Right renal pelvis (tissue), 4 donors: ENCODE results near the gene GJA1. TPM values are rescaled to one million over a fixed set of nuclear protein-coding genes. Genes with fewer than 3 reads are reported as not detected.
"Not testable (repeated sequence)": the region's sequence is repeated elsewhere in the genome, so short reads cannot be mapped to it uniquely, and the experiment has no call there.

ENCODE experiments used
- DNase-seq, 4 donors: peaks; one replicate each; pipeline ENCODE4 v3.0.0-alpha.2; 2013; ENCODE audit warnings: low read depth in 4 of 4, low spot score in 3 of 4, missing footprints in 1 of 4
- polyA plus RNA-seq, 4 donors: library from polyadenylated mRNA; unstranded; fragments of 120-200 nt; gene quantifications; one replicate each; pipeline ENCODE4 v1.2.1, GENCODE V29; 2013; ENCODE audit not compliant: insufficient read length in 4 of 4

Gene GJA1
- 10 to 100 TPM; 63.8 to 70.7 (median 64.9) TPM for polyA plus RNA-seq

GRCh38 chr6:121435444-121436069 lies at the start of gene GJA1:
TSS of gene GJA1 (plus strand) at chr6:121435646. CDS start at chr6:121446848, 11,202 bp downstream.
- DNase-seq, result peak in 1 of 4 donors; percentile 80

GRCh38 chr6:121386551-121386950 lies 48.9 kb upstream of the GJA1 start:
- DNase-seq, result not testable (repeated sequence)

DNA sequence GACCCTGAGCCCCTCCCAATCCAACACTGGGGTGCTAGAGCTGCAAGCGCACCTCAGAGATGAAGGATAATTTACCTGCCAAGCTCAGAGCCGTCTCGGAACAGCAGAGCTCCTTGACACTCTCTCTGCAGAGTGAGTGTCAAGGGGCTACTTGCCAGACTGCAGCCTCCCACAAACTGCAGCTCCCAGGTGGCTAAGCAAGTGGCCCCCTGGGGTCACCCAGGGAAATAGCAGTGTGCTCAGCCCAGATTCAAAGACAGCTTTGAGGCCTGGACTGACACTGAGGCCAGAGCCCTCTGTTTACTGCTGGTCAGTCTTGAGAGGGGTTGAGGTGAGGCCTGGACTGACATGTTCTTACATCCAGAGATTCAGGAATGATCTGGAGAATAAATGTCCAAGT lies 46.0 kb upstream of the GJA1 start:
- no peak for DNase-seq

GRCh38 chr6:121393731-121394505 lies 41.5 kb upstream of the GJA1 start:
- DNase-seq, result peak; percentile 4 to 41 (median 19)

- DNase-seq, result no peak
Observed at GRCh38 chr6:121395736-121396135, 39.7 kb upstream of the GJA1 start.

- DNase-seq, result not testable (repeated sequence)
Observed at GRCh38 chr6:121397188-121397587, 38.3 kb upstream of the GJA1 start.

- DNase-seq, result no peak
Observed at GRCh38 chr6:121398127-121398526, 37.3 kb upstream of the GJA1 start.

DNA sequence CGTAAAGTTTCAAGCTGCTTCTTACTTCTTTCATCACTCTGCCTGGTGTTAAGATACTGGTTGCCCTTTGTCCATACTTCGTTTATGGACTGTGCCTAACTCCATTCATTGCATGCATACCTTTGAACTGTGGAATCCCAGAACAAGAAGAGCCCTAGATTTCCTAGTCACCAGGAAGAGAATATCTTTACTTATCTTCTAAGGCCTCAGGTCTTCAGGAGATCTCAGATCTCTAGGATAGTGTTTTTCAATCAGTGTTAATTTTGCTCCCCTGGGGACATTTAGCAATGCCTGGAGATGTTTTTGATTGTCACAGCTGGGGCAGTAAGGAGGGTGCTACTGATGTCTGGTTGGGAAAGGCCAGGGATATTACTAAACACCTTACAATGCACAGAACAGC lies 35.5 kb upstream of the GJA1 start:
- DNase-seq, result no peak

- no peak for DNase-seq
Observed at GRCh38 chr6:121403964-121404363, 31.5 kb upstream of the GJA1 start.

DNA sequence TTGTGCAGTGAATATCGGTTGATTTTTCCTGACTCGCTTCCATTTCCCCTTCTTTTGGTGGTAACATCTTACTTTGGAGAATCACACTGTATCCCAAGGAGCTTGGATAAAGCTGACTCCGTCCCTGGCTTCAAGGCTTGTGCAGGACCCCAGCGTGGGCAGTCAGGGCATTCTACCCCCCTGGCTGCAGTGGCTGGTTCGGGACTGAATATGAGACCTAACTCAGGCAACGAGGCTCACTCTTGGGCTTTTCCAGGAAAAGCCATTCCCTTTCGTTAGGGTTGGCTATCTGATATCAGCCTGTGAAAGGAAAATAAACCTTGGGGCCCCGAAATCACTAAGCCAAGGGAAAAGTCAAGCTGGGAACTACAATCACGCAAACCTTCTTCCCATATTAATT lies 30.1 kb upstream of the GJA1 start:
- no peak for DNase-seq

- DNase-seq, result no peak
Observed at GRCh38 chr6:121408321-121408720, 27.1 kb upstream of the GJA1 start.

DNA sequence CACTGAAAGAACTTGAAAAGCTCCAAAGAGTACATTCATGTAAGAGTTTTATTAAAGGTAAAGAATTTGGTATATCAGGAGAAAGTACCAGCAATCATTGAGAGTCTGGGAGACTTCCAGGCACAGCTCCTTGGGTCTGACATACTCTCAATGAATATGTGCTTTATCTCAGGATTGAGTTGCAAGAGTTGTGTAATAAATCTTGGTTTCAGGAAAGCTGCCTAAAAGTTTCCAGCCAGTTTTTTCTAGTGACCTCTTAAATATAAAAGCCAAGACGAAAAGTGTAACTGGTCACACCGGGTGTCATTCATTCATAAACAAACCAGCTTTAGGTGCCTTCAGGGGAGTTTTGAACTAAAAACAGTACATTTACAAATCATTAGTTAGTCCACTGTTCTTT lies 21.6 kb upstream of the GJA1 start:
- DNase-seq, result no peak

DNA sequence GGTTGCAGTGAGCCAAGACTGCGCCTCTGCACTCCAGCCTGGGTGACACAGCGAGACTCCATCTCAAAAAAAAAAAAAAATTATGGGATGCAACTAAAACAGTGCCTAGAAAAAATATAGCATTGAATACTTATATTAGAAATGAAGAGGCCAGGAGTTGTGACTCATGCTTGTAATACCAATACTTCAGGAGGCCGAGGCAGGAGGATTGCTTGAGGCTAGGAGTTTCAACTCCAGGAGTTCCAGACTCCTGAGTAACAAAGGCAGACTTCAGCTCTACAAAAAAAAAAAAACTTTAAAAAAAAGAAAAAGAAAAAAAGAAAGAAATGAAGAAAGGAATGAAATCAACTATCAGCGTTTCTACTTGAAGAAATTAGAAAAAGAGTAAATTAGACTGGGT lies 17.1 kb upstream of the GJA1 start:
- no peak for DNase-seq

GRCh38 chr6:121426686-121427085 lies 8.8 kb upstream of the GJA1 start:
- DNase-seq, result no peak

DNA sequence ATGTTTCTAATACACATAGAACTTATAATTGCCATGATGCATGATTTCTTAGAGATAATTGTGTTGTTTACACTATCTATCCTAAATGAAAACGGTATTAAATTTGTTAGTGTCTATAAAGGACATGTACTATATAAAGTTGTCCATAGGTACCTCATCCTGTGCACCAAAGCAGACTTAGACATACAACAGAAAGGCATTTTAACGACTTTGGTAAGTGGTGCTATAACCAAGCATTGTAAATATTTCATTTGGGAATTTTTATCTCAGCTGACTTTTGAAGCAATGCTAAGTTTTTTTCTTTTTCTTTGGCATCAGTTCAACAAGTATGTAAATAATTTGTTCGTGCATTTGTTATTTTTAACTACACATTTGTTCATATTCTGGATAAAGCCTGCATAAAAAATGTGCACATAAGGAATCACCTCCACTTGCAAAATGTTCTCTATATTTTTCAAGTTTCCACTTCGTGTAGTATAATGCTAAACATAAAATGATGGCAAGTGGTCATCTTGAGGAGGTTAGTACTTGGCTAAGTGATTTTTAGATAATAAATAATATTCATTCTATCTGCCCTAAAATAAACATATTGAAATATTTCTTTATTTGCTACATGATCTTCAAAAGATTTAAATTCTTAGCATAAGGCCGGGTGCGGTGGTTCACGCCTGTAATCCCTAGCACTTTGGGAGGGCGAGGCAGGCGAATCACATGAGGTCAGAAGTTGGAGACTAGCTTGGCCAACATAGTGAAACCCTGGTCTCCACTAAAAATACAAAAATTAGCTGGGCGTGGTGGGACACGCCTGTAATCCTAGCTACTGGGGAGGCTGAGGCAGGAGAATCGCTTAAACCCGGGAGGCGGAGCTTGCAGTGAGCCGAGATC lies 6.3 kb upstream of the GJA1 start:
- no peak for DNase-seq

DNA sequence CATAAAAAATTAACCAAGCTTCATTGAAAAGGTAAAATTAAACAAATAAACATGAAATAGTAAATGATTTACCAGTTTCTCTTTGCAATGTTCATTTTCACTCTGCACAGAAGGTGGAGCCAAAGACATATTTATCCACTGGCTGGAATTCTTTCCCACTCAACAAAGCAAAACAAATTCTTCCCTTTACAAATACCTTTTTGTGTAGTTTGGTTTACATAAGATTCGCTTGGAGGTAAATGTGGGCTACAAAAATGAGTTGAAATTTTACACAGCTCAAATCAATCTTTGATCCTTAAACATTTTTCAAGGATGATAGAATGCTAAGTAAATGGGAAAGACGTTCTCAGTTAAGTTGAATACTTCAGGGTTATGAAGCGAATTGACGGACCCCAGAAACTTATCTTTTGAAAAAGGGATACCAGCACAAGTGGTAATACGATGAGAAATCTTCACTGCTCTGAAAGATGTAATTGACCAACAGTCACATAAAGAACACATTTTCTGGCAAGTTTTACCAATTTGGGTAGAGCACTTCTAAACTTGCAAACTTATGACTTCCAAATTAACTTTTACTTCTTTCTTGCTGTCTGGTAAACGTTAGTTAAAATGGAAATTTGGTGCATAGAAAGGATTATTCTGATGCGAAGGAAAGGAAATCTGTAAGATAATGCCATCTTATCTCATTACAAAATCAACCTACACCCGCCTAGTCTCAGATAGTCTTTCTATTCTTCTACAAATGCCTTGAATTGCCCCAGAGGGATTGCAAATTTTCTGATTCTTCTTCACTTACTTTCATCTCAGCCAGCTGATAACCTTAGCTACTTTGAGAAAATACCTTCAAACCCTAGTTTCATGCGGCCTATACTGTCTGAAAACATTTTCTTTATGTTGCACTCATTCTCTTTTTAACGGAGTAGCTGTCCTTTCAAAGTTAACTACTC lies 4.7 kb upstream of the GJA1 start:
- DNase-seq, result no peak

GRCh38 chr6:121431776-121432175 lies 3.7 kb upstream of the GJA1 start:
- not testable (repeated sequence) for DNase-seq

DNA sequence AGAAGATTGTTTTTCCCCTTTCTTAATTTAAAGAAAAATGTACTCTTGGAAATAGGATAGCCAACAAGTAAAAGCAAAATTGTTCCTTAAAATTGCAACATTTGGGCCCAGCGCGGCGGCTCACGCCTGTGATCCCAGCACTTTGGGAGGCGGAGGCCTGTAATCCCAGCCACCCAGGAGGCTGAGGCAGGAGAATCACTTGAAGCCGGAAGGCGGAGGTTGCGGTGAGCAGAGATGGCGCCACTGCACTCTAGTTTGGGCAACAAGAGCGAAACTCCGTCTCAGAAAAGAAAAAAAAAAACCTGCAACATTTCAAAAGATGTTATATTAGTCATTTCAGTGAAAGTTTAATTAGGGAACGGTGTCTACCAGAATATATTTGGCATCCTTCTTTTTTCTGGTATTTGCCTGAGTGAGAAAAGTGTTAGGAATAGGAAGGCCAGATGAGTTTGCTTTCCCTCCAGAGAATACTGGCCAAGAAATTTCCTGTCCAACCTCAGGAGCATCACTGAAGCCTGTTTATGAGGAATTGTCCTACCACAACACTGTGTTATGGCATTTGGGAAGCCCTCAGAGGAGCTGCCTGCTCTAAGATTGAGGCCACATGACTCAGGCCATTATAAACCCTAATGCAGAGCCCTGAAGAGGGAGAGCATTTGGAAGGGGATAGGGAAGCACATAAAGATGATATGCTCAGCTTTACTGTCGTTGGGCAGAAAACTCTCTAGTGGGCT lies 1.2 kb upstream of the GJA1 start:
- DNase-seq, result no peak

GRCh38 chr6:121436274-121436857 lies 920 bp downstream of the GJA1 start:
- no peak for DNase-seq
